Osteocyte (in vitro differentiated cells): ENCODE data around the gene MYO10. TPM values are rescaled to one million over a fixed set of nuclear protein-coding genes. Genes with fewer than 3 reads are reported as not detected.
"Not testable (repeated sequence)": the region's sequence is repeated elsewhere in the genome, so short reads cannot be mapped to it uniquely, and the experiment has no call there.

Source experiments
- DNase-seq: peaks from one replicate; pipeline ENCODE4 v3.0.0; 2021; ENCODE audit warnings: mixed read lengths; ENCODE audit not compliant: unreplicated experiment; ENCODE audit errors: extremely low spot score
- H3K27ac Mint-ChIP-seq: one replicate; pipeline ENCODE4 v1.8.0; 2021; ENCODE audit warnings: mild to moderate bottlenecking, mixed read lengths; ENCODE audit not compliant: unreplicated experiment
- H3K27me3 Mint-ChIP-seq: one replicate; pipeline ENCODE4 v1.8.0; 2021; ENCODE audit warnings: mixed read lengths; ENCODE audit not compliant: unreplicated experiment
- H3K36me3 Mint-ChIP-seq: one replicate; pipeline ENCODE4 v1.8.0; 2021; ENCODE audit warnings: mixed read lengths; ENCODE audit not compliant: unreplicated experiment
- H3K4me1 Mint-ChIP-seq: one replicate; pipeline ENCODE4 v1.8.0; 2021; ENCODE audit warnings: mixed read lengths; ENCODE audit not compliant: unreplicated experiment
- H3K4me3 Mint-ChIP-seq: one replicate; pipeline ENCODE4 v1.8.0; 2021; ENCODE audit warnings: mild to moderate bottlenecking, moderate library complexity, mixed read lengths; ENCODE audit not compliant: unreplicated experiment
- H3K9me3 Mint-ChIP-seq: one replicate; pipeline ENCODE4 v1.8.0; 2021; ENCODE audit warnings: mixed read lengths; ENCODE audit not compliant: unreplicated experiment
- long read RNA-seq: library from polyadenylated mRNA; unstranded; transcript quantifications from one replicate; pipeline ENCODE4 v2.0.0, GENCODE V29; 2021
- total RNA-seq: library from RNA; stranded (reverse); gene quantifications from 2 replicates; pipeline ENCODE4 v1.2.1, GENCODE V29; 2021
- TF ChIP-seq, protein P1 (sequence below): fragments of 200-600 bp; sonication (generic); IDR thresholded peaks from 2 replicates; pipeline ENCODE4 v1.5.0; 2021; ENCODE audit warnings: antibody characterized with exemption, mild to moderate bottlenecking, moderate library complexity

MYO10 gene
- total RNA-seq, result 87.8 and 89.5 TPM in 2 replicates
- long read RNA-seq, partial matches to known transcripts, result 105 of 125 reads
- long read RNA-seq, other reads (novel, unspliced or antisense), result 20 of 125 reads

DNA sequence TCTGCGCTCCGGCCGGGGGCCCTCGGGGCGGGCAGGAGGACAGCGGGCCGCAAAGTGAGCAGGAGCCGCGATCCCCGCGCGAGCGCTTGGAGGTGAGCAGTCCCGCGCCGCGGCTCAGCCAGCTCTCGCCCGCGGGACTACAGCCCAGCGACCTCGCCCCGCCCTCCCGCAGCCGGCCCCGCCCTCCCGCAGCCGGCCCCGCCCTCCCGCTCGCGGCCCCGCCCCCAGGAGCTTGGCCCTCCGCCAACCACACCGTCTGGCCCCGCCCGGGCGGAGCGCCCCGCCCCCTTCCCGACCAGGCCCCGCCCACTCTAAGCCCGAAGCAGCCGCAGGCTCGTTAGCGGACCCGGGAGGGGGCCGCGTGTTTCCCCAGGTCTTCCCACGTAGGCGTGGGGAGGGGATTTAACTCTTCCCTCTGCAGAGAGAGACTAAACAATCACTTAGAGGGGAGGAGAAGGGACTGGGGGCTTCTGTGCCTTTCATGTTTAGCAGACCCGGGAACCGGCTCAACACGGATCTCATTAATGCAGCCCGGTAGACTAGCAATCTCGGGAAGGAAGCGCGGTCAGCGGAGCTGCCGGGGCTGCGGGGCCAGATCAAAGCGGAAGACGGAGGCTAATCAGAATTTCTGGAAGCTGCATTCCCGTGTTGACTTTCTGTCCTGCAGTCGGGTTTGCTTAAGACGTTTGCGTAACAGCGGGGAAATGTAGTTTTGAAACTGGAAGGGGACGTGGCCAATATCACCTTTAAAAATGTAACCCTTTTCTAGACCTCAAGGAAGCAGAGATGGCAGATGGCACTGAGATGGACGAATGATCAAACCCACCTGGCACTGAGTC, at the start of gene MYO10:
MYO10 (minus strand) TSS at position 139 of the 839 bp plus-strand sequence. CDS start 480 bp downstream, outside the sequence.
- Mint-ChIP-seq H3K4me1 (peaks cover 33% of the 10 kb centered on the region), H3K27me3 (peaks cover 38% of the 10 kb centered on the region), H3K36me3 (peaks cover 3% of the 10 kb centered on the region), H3K9me3 (no peaks in the 10 kb centered on the region), H3K4me3 (peak within 1 kb of the TSS; percentile 97), H3K27ac (peak within 1 kb of the TSS; percentile 85)
- peak; percentile 96 for DNase-seq
- TF ChIP-seq, protein P1, sequence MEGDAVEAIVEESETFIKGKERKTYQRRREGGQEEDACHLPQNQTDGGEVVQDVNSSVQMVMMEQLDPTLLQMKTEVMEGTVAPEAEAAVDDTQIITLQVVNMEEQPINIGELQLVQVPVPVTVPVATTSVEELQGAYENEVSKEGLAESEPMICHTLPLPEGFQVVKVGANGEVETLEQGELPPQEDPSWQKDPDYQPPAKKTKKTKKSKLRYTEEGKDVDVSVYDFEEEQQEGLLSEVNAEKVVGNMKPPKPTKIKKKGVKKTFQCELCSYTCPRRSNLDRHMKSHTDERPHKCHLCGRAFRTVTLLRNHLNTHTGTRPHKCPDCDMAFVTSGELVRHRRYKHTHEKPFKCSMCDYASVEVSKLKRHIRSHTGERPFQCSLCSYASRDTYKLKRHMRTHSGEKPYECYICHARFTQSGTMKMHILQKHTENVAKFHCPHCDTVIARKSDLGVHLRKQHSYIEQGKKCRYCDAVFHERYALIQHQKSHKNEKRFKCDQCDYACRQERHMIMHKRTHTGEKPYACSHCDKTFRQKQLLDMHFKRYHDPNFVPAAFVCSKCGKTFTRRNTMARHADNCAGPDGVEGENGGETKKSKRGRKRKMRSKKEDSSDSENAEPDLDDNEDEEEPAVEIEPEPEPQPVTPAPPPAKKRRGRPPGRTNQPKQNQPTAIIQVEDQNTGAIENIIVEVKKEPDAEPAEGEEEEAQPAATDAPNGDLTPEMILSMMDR, result no peak

DNA sequence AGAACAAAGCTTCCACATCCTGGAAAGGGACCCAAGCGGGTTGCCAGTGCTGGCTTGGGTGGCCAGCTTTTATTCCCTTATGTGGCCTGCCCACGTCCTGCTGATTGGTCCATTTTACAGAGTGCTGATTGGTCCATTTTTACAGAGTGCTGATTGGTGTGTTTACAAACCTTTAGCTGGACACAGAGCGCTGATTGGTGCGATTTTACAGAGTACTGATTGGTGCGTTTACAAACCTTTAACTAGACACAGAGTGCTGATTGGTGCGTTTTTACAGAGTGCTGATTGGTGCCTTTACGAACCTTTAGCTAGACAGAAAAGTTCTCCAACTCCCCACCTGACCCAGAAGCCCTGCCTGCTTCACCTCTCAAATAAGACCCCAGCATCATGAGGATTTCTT, 49.2 kb upstream of the MYO10 start:
- peaks cover 16% of the 10 kb centered on the region for H3K4me1 Mint-ChIP-seq
- H3K4me3 Mint-ChIP-seq, H3K9me3 Mint-ChIP-seq, DNase-seq, H3K27me3 Mint-ChIP-seq, H3K36me3 Mint-ChIP-seq, H3K27ac Mint-ChIP-seq: not testable (repeated sequence)

DNA sequence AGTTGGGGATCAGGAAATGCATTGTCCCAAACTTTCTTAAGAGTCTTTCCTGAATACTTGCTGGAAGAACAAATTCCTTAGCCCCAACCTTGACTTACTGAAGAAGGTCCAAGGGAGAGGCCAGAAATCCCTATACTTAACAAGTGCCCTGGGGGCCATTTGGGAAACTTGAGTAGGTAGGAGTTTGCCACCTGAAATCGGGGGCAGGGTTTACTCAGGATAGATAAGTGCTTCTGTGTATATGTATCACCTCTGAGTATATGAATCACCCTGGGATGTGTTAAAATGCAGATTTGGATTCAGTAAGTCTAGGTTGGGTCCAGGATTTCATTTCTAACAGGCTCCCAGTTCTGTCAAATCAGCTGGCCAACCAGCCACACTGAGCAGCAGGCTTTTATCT, 47.9 kb upstream of the MYO10 start:
- H3K4me3 Mint-ChIP-seq, result no peak overlapping the region
- TF ChIP-seq, protein P1, result no peak
- no peak for DNase-seq
- H3K36me3 Mint-ChIP-seq, result no peaks in the 10 kb centered on the region
- no peaks in the 10 kb centered on the region for H3K27me3 Mint-ChIP-seq
- H3K4me1 Mint-ChIP-seq, result peaks cover 16% of the 10 kb centered on the region
- H3K27ac Mint-ChIP-seq, result no peak overlapping the region
- peaks cover 4% of the 10 kb centered on the region for H3K9me3 Mint-ChIP-seq

DNA sequence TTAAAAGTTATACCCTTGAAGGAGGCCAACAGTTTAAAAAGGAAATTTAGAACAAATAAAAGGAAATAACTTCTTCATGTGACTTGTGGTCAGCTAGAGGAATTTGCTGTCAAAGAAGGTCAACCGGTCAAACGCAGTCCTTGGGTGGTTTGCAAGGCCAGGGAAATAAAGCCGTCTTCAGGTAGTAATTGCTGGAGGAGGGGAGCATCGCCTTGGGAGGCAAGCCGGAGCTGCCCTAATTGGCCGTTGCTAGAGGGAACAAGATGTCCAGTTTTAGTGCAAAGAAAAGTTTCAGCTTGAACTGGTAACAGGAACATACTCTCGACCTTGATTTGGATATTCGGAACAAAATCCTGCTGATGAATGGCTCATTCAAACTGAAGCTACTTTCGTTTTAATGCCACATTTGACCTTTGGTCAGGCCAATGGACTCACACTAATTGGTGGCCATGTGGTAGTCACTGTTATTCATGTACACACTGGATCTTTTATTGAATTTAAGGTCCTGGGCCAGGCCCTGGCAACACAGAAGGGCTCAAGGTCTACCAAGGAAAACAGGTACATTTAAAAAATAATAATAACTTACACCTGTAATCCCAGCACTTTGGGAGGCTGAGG, 47.0 kb upstream of the MYO10 start:
- H3K4me3 Mint-ChIP-seq, result peak overlapping the region; percentile 45

DNA sequence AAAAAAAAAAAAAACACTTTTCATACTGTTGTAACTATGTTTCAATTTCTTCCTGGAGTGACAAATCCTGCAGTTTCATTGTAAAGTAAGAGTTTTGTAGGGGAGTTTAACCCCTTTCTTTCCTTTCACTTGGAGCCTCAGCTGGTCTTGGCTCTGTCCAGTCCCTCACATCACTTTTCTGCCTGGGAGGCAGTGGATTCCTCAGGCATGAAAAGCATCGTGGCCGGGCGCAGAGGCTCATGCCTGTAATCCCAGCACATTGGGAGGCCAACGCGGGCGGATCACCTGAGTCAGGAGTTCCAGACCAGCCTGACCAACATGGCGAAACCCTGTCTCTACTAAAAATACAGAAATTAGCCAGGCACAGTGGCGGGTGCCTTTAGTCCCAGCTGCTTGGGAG, 45.6 kb upstream of the MYO10 start:
- Mint-ChIP-seq H3K27me3 (no peaks in the 10 kb centered on the region), H3K4me3 (no peak overlapping the region), H3K36me3 (no peaks in the 10 kb centered on the region), H3K27ac (no peak overlapping the region), H3K9me3 (peaks cover 4% of the 10 kb centered on the region), H3K4me1 (peaks cover 16% of the 10 kb centered on the region)
- TF ChIP-seq, protein P1, result no peak
- no peak for DNase-seq

More for the DNA sequence above, 47.0 kb upstream of the MYO10 start:
- Mint-ChIP-seq H3K4me1 (peaks cover 16% of the 10 kb centered on the region), H3K9me3 (peaks cover 4% of the 10 kb centered on the region), H3K36me3 (no peaks in the 10 kb centered on the region), H3K27me3 (no peaks in the 10 kb centered on the region), H3K27ac (peak overlapping the region; percentile 76)
- no peak for DNase-seq
- TF ChIP-seq, protein P1, result no peak
